Middle frontal gyrus (tissue), 1 donor: Measurements from ENCODE around the gene EMILIN1.
A peak's percentile ranks its signal among the peaks of the same experiment; 100 is the strongest.
"Not testable (repeated sequence)": the region's sequence is repeated elsewhere in the genome, so short reads cannot be mapped to it uniquely, and the experiment has no call there.

Experiments
- DNase-seq: peaks from one replicate; pipeline ENCODE4 v3.0.0-alpha.2; 2015; ENCODE audit warnings: low spot score; ENCODE audit errors: extremely low spot score

Gene EMILIN1

DNA sequence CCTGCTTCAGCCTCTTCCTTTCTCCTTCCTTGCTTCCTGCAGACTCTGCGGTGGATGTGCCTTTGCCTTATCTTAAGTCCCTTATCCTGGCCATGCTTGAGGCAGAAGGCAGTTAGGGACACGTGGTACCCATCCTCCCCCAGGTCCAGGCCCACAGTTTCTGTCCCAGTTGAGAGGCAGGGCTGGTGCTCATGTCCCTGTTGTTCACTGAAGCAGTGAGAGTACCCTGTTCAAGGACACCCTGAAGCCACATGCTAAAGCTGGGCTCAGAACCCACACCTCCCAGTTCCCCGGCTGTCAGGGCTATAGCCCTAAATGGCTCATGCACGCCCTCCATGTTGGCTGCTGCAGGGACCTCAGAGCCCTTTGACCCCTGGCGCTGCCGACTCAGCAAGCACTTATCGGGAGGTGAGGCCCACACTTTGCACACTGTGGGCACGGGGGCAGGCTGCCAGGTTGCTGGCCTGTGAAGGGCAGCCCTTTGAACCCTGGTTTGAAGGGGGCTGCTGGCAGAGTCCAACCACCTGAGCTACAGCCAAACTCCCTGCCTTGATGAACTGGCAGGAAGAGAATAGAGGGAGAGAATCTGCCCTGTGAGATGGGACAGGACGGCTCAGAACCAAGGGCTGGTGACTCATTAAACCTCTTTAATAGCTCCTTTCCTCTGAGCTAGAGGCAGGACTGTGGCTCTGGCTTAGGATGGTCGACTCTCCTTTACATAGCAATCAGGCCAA, 14.4 kb downstream of the EMILIN1 start:
- DNase-seq = no peak

DNA sequence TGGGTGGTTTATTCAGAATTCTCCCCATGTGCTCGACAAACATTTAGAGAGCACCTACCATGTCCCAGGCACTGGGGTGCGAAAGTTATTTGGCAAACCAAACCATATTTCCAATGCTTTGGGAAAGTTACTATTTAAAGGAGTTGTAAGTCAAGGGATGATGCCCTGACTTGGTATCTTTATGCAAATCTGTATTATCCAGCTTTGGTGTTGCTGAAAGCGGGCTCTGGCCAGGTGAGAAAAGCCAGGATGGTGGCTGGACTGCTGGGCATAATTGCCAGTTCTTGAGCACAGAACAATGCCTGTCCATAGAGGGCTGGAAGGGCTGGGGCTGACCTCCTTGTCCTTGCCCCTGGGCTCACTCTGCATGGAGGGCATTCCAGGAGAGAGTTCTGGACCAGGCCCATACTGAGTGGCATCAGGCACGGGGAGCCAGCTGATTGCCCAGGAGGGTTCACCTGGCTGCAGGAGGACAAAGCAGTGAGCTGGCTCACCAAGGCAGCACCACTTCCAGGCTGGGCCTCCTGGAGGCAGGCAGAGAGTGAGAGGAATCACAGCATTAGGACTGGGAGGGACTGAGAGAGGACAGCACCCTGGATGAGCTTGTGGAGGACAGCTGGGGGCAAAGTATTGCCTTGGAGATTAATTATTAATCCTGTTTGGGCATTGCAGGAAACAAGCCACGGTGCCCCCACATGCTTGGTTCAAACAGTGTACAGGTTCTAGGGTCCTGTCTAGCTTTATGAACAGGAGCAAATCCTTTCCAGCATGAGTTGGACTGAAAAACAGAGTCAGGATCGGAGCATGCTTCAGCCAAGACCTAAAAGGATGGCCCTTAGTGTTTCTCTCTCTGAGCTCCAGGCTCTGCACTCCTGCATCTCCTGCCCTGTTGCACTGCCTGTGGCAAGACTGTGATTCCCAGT, 15.3 kb downstream of the EMILIN1 start:
- no peak for DNase-seq

DNA sequence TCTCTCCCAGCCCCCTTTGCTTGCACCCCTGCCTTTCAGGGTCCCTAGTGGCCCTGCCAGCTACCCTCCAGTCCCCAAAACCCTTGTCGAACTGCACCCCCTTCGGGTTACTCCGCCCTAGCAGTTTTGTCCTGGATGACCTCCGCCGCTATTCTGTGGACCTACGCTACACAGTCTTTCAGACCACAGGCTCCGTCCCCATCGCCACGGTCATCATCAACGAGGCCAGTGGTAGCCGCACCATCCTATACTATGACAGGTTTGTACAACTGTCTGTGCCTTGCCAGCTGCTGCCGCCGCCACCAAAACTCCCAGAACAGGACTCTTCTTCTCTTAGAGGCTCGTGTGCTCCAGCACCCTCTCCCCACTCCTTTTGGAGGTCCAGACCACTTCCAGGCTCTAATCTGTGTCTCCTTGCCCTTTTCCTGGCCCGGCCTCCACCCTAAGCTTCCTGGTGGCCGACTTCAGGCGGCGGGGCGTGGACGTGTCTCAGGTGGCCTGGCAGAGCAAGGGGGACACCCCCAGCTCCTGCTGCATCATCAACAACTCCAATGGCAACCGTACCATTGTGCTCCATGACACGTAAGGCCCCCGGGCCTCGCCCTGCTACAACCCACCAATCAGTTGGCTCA, 16.1 kb downstream of the EMILIN1 start:
- DNase-seq = no peak

DNA sequence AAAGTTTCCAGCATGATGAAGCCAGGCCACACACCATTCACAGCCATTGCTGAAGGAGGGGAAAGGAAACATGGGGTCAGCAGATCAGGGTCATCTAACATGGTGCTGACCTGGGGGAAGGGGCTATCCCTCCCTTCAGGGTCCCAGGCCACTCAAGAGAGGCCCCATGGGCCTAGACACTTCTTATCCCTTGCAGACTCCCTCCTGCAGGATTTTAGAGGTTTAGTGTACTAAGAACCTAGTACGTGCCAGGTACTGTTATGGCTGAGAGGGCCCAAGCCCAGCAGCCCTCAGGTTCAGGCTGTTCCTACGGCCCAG, 17.0 kb downstream of the EMILIN1 start:
- no peak for DNase-seq

DNA sequence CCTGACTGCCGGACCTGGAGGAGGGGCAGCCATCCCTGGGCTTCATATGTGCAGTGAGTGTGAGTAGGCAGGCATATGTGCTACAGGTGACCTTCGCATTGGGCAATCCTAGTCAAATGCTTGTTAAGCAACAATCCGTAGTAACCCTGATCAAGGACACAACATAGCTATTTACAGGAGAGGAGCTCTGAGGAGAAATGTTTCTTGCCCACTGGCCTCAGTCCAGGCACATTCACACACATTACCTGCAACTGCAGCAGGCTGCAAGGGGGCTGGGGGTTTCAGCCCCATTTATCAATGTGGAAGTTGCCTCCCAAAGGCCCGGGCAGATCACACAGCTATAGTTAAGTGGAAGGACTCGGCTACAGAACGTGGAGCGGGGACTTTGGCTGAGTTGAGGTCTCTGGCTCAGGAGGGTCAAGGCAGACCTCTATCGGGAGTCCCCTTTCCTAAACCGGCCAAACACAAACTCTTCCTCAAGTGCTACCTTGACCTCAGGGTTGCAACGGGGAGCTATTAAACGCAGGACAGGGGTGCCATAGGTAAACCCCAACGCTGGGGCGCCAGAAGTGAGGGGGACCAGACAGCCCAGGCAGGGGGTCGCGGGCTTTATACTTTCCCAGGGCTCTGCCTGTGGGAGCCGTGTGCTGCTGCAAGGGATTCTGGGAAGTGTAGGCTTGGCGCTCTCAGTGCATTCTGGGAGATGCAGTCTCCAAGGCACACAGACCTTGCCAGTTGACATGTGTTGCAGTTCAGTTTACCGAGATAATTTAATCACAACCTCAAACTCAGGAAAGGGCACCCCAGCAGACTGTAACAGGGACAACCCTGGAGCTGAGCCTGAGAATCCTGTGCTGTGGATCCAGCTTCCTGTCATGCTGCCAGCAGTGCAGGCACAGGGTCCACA, 17.6 kb downstream of the EMILIN1 start:
- DNase-seq = peak; percentile 61

DNA sequence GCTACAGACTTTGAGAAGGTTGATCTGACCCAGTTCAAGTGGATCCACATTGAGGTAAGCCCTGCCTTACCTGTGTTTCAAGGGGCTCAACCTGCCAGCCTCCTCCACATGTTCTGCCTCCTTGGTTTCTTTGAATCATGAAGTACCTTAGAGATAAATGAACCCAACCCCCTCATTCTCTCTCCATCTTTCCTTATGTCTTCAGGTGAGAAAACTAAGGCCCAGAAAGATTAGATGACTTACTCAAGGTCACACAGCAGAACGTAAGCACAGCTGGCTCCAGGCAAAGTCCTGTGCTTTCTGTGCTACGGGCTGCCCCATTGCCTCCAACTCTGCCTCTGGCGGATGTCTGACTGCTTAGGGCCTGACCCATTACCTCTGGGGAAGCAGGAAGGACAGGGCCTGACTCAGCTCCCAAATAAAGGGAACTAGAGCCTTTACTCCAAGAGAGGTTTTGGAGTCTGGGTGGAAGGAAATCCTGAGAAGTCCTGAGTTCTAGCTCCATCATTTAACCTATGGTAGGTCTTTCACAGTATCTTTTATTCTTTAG, 18.4 kb downstream of the EMILIN1 start:
- no peak for DNase-seq

DNA sequence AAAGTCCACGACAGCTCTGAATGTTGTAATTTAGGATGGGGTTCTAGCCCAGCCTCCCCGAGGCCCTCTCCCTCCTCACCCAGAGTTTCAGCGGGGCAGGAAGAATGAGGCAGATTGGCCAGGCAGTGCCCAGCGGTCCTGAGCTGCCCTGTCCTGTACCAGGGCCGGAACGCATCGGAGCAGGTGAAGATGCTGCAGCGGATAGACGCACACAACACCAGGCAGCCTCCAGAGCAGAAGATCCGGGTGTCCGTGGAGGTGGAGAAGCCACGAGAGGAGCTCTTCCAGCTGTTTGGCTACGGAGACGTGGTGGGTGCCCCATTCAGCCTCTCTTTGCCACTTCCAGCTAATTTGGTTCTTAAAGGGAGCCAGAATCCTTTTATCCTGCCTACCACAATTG, 18.9 kb downstream of the EMILIN1 start:
- no peak for DNase-seq

DNA sequence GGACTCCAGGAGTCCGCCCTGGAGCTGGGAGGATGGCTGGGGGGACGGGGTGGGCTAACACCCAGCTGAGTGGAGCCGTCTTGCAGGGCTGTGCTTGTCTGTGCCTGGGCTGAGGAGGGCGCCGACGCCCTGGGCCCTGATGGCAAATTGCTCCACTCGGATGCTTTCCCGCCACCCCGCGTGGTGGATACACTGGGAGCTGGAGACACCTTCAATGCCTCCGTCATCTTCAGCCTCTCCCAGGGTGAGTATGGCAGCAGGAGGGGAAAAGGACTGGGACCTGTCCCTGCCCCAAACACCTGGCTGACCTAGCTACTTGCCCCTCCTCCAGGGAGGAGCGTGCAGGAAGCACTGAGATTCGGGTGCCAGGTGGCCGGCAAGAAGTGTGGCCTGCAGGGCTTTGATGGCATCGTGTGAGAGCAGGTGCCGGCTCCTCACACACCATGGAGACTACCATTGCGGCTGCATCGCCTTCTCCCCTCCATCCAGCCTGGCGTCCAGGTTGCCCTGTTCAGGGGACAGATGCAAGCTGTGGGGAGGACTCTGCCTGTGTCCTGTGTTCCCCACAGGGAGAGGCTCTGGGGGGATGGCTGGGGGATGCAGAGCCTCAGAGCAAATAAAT, 21.0 kb downstream of the EMILIN1 start:
- no peak for DNase-seq

DNA sequence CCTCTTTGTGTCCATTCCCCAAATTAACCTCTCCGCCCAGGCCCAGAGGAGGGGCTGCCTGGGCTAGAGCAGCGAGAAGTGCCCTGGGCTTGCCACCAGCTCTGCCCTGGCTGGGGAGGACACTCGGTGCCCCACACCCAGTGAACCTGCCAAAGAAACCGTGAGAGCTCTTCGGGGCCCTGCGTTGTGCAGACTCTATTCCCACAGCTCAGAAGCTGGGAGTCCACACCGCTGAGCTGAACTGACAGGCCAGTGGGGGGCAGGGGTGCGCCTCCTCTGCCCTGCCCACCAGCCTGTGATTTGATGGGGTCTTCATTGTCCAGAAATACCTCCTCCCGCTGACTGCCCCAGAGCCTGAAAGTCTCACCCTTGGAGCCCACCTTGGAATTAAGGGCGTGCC, 21.6 kb downstream of the EMILIN1 start:
- DNase-seq = no peak

DNA sequence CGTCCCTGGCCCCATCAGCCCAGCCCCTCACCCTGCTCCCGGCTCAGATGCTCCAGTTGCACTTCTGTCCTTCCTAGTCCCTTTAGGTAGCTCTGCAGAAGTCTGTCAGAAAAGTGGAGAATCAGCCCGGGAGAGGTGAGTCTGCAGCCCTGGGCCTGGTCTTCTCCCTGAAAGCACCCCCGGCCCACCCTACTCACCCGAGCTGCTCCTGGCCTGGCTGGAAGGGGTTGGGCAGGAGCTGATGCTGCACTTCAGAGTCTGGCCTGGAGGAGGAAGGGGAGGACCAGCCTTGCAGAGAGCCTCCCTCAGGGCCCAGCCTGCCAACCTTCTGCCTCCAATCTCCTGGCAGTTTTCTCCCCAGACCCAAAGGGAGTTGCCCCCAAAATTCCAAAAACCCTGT, 23.9 kb downstream of the EMILIN1 start:
- DNase-seq = no peak

DNA sequence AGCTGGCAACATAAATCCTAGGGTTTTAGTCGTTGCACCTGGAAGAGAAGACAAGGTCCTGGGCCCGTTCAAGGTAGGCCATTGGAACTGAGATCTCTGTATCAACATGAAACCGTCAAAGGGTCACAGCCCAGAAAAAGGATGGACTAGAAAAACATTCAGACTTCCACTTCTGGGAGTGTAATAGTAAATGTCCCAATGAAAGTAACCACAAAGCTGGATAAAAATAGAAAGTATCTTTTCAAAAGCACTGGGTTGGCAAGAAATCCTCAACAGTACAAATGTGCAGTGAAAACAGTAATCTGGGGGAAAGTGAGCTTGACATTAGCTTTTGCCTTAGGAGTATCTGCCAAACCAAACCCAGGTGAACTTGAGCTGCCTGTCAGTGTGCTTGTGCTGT, 27.6 kb downstream of the EMILIN1 start:
- no peak for DNase-seq

DNA sequence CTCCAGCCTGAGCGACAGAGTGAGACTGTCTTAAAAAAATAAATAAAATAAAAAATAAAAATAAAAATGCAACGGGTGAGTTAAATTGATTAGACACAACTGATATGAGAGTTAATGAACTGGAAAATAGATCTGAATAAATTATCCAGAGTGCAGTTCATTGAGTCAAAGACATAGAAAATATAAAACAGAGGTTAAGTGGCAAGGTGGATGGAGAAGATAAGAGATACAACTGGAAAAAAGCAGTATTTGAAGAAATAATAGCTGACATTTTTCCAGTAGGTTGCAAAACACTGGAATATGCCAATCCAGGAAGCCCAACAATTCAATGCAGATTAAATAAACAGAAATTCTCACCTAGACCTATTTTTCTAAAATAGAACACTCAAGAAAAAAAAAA, 29.8 kb downstream of the EMILIN1 start:
- no peak for DNase-seq

DNA sequence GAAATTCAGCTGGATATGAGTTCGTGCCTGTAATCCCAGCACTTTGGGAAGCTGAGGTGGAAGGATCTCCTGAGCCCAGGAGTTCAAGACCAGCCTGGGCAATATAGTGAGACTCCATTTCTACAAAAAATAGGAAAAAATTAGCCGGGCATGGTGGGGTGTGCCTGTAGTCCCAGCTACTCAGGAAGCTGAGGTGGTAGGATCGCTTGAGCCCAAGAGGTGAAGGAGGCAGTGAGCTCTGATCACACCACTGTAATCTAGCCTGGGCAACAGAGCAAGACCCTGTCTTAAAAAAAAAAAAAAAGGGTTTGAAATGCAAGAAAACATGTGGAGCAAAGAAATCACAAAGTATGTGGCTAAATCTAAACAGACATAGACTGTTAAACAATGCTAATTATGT, 30.7 kb downstream of the EMILIN1 start:
- no peak for DNase-seq

DNA sequence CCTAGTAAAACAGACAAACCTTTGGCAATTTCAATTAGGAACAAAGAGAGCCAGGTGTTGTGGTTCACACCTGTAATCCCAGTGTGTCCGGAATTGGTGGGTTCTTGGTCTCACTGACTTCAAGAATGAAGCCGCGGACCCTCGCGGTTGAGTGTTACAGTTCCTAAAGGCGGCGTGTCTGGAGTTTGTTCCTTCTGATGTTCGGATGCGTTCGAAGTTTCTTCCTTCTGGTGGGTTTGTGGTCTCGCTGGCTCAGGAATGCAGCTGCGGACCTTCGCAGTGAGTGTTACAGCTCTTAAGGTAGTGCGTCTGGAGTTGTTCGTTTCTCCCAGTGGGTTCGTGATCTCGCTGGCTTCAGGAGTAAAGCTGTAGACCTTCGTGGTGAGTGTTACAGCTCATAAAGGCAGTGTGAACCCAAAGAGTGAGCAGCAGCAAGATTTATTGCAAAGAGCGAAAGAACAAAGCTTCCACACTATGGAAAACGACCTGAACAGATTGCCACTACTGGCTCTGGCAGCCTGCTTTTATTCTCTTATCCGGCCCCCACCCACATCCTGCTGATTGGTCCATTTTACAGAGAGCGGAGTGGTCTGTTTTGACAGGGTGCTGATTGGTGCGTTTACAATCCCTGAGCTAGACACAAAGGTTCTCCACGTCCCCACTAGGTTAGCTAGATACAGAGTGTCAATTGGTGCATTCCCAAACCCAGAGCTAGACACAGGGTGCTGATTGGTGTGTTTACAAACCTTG, 32.4 kb downstream of the EMILIN1 start:
- DNase-seq = not testable (repeated sequence)

DNA sequence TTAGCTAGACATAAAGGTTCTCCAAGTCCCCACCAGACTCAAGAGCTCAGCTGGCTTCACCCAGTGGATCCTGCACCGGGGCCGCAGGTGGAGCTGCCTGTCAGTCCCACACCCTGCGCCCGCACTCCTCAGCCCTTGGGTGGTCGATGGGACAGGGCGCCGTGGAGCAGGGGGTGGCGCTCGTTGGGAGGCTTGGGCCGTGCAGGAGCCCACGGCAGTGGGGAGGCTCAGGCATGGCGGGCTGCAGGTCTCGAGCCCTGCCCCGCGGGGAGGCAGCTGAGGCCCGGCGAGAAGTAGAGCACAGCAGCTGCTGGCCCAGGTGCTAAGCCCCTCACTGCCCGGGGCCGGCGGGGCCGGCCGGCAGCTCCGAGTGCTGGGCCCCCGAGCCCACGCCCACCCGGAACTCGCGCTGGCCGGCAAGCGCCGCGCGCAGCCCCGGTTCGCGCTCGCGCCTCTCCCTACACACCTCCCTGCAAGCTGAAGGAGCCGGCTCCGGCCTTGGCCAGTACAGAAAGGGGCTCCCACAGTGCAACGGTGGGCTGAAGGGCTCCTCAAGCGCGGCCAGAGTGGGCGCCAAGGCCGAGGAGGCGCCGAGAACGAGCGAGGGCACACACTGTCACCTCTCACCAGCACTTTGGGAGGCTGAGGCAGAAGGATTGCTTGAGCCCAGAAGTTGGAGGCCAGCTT, 33.1 kb downstream of the EMILIN1 start:
- DNase-seq = not testable (repeated sequence)

DNA sequence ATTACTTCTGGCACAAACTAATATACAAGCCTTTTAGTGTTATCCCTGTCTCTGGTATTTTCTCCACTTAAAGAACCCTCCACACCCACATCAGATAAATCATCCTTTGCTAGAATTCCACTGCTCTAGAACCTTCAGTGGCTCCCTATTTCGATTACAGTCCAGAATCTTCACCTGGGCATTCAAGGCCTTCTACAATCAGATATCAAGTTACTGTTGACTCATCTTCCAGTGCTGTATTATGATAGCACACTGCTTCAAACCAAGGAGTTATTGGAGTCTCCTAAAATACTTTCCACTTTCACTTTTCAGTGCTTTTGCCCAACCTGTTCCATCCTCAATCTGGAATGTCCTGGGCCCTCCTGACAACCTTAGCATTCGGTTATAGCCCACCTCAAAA, 37.1 kb downstream of the EMILIN1 start:
- DNase-seq = no peak

DNA sequence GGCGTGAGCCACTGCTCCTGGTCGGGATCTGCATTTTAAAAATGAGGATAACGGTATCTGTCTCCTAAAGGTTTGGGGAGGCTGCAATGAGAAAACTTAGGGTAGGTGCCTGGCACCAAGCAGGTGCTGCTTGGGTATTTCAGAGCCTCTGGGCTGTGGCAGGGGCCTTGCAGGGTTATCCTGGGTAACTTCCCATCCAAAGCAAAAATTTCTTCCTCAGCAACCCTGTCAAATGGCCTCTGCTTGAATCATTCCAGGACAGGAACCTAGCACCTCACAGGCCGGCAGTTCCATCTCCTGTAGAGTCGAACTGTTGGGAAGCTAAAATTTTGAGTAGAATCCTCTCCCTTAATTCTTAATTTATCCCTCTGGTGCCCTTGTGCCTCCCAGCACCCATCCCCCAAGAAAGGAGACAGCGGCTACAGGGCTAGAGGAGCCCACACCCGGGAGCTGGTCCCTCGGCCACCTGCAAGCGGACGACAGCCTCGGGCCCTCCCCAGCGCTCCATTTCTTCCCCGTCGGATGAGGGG, 39.6 kb downstream of the EMILIN1 start:
- DNase-seq = no peak

DNA sequence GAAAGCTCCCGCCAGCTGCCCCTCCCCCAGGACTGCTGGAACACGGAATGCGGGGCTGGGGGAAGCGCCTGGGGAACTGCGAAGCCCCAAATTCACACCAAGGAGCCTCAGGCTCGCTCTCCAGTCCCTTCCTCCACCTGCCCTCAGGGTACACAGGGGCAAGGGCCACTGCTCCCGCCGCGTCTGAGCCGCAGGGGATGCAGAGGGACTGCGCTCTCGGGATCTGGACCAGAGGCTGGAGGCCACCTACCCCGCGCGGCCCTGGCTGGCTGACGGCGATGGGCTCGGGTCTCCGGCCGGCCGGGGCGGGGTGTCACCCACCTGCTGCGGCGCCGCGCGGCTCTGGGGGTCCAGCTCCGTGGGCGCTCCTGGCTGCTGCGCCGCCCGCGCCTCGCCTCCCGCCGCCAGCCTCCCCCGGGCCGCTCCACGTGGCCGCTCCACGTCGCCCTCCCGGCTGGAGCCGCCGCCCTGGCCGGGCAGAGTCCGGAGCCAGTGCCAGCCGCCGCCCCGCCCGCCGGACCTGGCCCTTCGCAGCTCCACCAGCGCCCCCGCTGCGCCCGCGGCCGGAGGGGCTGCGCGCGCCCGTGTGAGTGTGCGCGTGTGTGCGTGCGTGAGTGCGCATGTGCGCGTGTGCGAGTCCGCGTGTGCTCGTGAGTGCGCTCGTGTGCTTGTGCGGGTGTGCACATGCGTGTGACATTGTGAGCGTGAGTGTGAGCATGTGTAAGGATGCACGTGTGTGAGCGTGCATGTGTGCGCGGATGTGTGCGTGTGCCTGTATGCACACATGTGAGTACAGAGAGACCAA, 40.3 kb downstream of the EMILIN1 start, which contains the start of gene CGREF1:
Gene CGREF1, minus strand, starts transcription at position 604 of the 805 bp plus-strand sequence. CDS start 14,762 bp downstream, outside the sequence.
- no peak for DNase-seq
